Left lung (tissue), 14 donors: ENCODE data around the gene WDR88. TPM values are rescaled to one million over a fixed set of nuclear protein-coding genes. Genes with fewer than 3 reads are reported as not detected.
A peak's percentile ranks its signal among the peaks of the same experiment; 100 is the strongest.

Source experiments
- ATAC-seq: fragments of 200-7000 bp; cut with Tn5 transposase; one replicate; pipeline ENCODE4 v1.9.1; 2020; ENCODE audit warnings: moderate library complexity
- DNase-seq, 4 donors: peaks; one replicate each; pipeline ENCODE4 v3.0.0-alpha.2; 2013 to 2020
- H3K27ac ChIP-seq, 2 donors: fragments of 200-600 bp; sonication (generic) in 1 of 2; one replicate each; pipeline versions ENCODE4 v1.5.0 to v1.8.0; 2020 to 2021
- H3K27me3 ChIP-seq, 2 donors: fragments of 200-600 bp; sonication (generic) in 1 of 2; one replicate each; pipeline versions ENCODE4 v1.5.0 to v1.8.0; 2020 to 2021
- H3K36me3 ChIP-seq, 2 donors: fragments of 200-600 bp; sonication (generic) in 1 of 2; one replicate each; pipeline versions ENCODE4 v1.5.0 to v1.8.0; 2020 to 2021
- H3K4me1 ChIP-seq, 2 donors: fragments of 200-600 bp; one replicate each; pipeline ENCODE4 v1.8.0; 2021
- H3K4me3 ChIP-seq, 2 donors: fragments of 200-600 bp; sonication (generic) in 1 of 2; one replicate each; pipeline versions ENCODE4 v1.5.0 to v1.8.0; 2020 to 2021; ENCODE audit warnings: mild to moderate bottlenecking in 1 of 2
- H3K9me3 ChIP-seq, 2 donors: fragments of 200-600 bp; sonication (generic) in 1 of 2; one replicate each; pipeline versions ENCODE4 v1.5.0 to v1.8.0; 2020 to 2021
- CTCF ChIP-seq, 2 donors: fragments of 200-600 bp; sonication (generic) in 1 of 2; IDR thresholded peaks; one replicate each; pipeline versions ENCODE4 v1.5.0 to v1.8.0; 2021; ENCODE audit warnings: antibody characterized with exemption in 2 of 2
- intact Hi-C, 2 donors: fragments of 100-400 bp; cut with DNase I; formaldehyde crosslinking; loops; one replicate each; pipeline versions ENCODE4 v1.11.2 to v1.14.2; 2022
- long read RNA-seq, 12 donors: library from polyadenylated mRNA in 2 of 12; unstranded in 2 of 12; transcript quantifications; one replicate each; pipeline ENCODE4 v2.0.0 and lab custom pipeline, GENCODE V29; 2019 to 2026
- polyA plus RNA-seq, 6 donors: library from polyadenylated mRNA; unstranded; fragments of 120-200 nt; gene quantifications; one replicate each; pipeline ENCODE4 v1.2.1, GENCODE V29; 2013; ENCODE audit not compliant: insufficient read length in 6 of 6
- total RNA-seq, 2 donors: library from RNA; stranded (reverse); fragmentation: NEBNext Ultra II Directional; extraction: Animal tissue kit (Norgen Biotek cat#: 25700); gene quantifications; one replicate each; pipeline ENCODE4 v1.2.1, GENCODE V29; 2021
- donor health status: DM: no; HTN: yes; CAD: no.
- donor health status: DM: no; HTN: no; CAD: no.

WDR88 gene
- not detected for total RNA-seq
- 1 to 10 TPM; 1.2 to 1.9 (median 1.5) TPM for polyA plus RNA-seq
- long read RNA-seq, donor 1: 0 reads
- long read RNA-seq, donor 2: 0 reads
- long read RNA-seq, donor 3: 0 reads
- long read RNA-seq, donor 4: 0 reads
- long read RNA-seq, donor 5, partial matches to known transcripts: 7 of 7 reads
- long read RNA-seq, donor 5, other reads (novel, unspliced or antisense): 0 of 7 reads
- long read RNA-seq, donor 6: 0 reads
- long read RNA-seq, donor 7: 0 reads
- long read RNA-seq, donor 8: 0 reads
- long read RNA-seq, donor 9: 0 reads
- long read RNA-seq, donor 10: 0 reads
- long read RNA-seq, donor 11: 0 reads
- long read RNA-seq, donor 12: 0 reads

GRCh38 chr19:33132021-33132420 lies at the start of gene WDR88:
TSS of gene WDR88 (plus strand) at chr19:33132114. CDS start at chr19:33132170, 56 bp downstream.
- TF ChIP-seq CTCF (IDR thresholded peaks at IDR 0.05): no peak
- intact Hi-C loops: loop anchor here in 1 of 2 donors (10.0 kb wide), 1 partner anchor 633 kb away; no protein-coding TSS in a partner anchor
- Histone ChIP-seq H3K4me1 (no peaks in the 10 kb centered on the region), H3K9me3 (no peaks in the 10 kb centered on the region), H3K27me3 (peaks cover 5 to 37% of the 10 kb centered on the region in 2 donors), H3K36me3 (peaks cover 0 to 54% of the 10 kb centered on the region in 2 donors), H3K27ac (no peak within 1 kb of the TSS), H3K4me3 (no peak within 1 kb of the TSS)
- no peak for ATAC-seq
- peak in 1 of 4 donors; percentile 79 for DNase-seq

GRCh38 chr19:33085570-33086128 lies 46.3 kb upstream of the WDR88 start:
- H3K9me3 ChIP-seq: no peaks in the 10 kb centered on the region
- DNase-seq (no peak), ATAC-seq (no peak)
- no peak for TF ChIP-seq CTCF (IDR thresholded peaks at IDR 0.05)
- H3K27me3 ChIP-seq: no peaks in the 10 kb centered on the region
- peaks cover 0 to 11% of the 10 kb centered on the region in 2 donors for H3K4me1 ChIP-seq
- H3K27ac ChIP-seq: no peak overlapping the region
- peaks cover 0 to 33% of the 10 kb centered on the region in 2 donors for H3K36me3 ChIP-seq
- intact Hi-C loops: no loop called here
- no peak overlapping the region for H3K4me3 ChIP-seq

GRCh38 chr19:33086955-33087354 lies 45.0 kb upstream of the WDR88 start:
- no peak for DNase-seq
- H3K9me3 ChIP-seq: no peaks in the 10 kb centered on the region
- intact Hi-C loops: no loop called here
- TF ChIP-seq CTCF (IDR thresholded peaks at IDR 0.05): no peak
- H3K36me3 ChIP-seq: peaks cover 0 to 46% of the 10 kb centered on the region in 2 donors
- H3K4me3 ChIP-seq: no peak overlapping the region
- H3K27ac ChIP-seq: no peak overlapping the region
- H3K4me1 ChIP-seq: peaks cover 0 to 5% of the 10 kb centered on the region in 2 donors
- no peak for ATAC-seq
- no peaks in the 10 kb centered on the region for H3K27me3 ChIP-seq

- no peak overlapping the region for H3K27ac ChIP-seq
- no peak overlapping the region for H3K4me3 ChIP-seq
- H3K9me3 ChIP-seq: no peaks in the 10 kb centered on the region
- no peaks in the 10 kb centered on the region for H3K4me1 ChIP-seq
- no peak for TF ChIP-seq CTCF (IDR thresholded peaks at IDR 0.05)
- no peaks in the 10 kb centered on the region for H3K27me3 ChIP-seq
- no peak for ATAC-seq
- intact Hi-C loops: no loop called here
- peaks cover 0 to 66% of the 10 kb centered on the region in 2 donors for H3K36me3 ChIP-seq
- no peak for DNase-seq
Measured at GRCh38 chr19:33089010-33089409, 42.9 kb upstream of the WDR88 start.

GRCh38 chr19:33090179-33090578 lies 41.7 kb upstream of the WDR88 start:
- H3K27me3 ChIP-seq: no peaks in the 10 kb centered on the region
- no peaks in the 10 kb centered on the region for H3K4me1 ChIP-seq
- peaks cover 0 to 78% of the 10 kb centered on the region in 2 donors for H3K36me3 ChIP-seq
- no peak for DNase-seq
- H3K9me3 ChIP-seq: no peaks in the 10 kb centered on the region
- TF ChIP-seq CTCF (IDR thresholded peaks at IDR 0.05): no peak
- intact Hi-C loops: no loop called here
- no peak for ATAC-seq
- no peak overlapping the region for H3K4me3 ChIP-seq
- H3K27ac ChIP-seq: no peak overlapping the region
